HG03469 (cell line): ENCODE data around the gene MADCAM1.
A peak's percentile ranks its signal among the peaks of the same experiment; 100 is the strongest.

Experiments used
- ATAC-seq: cut with Tn5 transposase; IDR thresholded peaks from one replicate; pipeline ENCODE4 v1.9.1; 2021; ENCODE audit warnings: mild to moderate bottlenecking, moderate library complexity, moderate number of reproducible peaks; ENCODE audit not compliant: unreplicated experiment

The MADCAM1 gene

GRCh38 chr19:531009-531752 is 34.9 kb downstream of the MADCAM1 start:
- peak; percentile 34 for ATAC-seq

DNA sequence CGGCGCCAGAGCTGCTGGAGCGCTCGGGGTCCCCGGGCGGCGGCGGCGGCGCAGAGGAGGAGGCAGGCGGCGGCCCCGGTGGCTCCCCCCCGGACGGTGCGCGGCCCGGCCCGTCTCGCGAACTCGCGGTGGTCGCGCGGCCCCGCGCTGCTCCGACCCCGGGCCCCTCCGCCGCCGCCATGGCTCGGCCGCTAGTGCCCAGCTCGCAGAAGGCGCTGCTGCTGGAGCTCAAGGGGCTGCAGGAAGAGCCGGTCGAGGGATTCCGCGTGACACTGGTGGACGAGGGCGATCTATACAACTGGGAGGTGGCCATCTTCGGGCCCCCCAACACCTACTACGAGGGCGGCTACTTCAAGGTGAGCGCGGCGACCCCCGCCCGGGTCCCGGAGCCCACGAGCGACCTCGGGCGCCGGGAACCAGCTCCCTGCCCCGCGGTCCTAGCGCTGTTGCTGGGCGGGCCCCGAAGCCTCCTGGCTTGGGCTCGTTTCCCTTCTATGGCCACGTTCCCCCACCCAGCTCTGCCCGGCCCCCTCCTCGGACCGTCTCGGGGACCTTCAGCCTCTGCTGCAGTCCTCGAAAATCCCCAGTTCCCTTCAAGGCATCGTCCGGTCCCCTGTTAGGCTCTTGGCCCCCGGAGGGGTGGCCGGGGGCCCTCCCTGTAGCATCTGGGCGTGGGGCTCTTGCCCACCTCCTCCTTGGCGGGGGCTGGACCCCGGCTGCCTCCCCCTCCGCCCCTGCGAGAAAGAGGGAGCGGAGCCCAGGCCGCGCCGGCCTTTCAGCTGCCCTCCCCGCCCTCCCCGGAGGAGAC is 35.7 kb downstream of the MADCAM1 start, which contains the start of gene CDC34:
Gene CDC34, plus strand, starts transcription at position 8 of the 808 bp plus-strand sequence. Its CDS starts 172 bp downstream, at position 180.
- peak; percentile 18 for ATAC-seq

- ATAC-seq, result no peak
Observed at GRCh38 chr19:532561-533363, 36.5 kb downstream of the MADCAM1 start.

- ATAC-seq, result no peak
Observed at GRCh38 chr19:533364-534058, 37.2 kb downstream of the MADCAM1 start.

DNA sequence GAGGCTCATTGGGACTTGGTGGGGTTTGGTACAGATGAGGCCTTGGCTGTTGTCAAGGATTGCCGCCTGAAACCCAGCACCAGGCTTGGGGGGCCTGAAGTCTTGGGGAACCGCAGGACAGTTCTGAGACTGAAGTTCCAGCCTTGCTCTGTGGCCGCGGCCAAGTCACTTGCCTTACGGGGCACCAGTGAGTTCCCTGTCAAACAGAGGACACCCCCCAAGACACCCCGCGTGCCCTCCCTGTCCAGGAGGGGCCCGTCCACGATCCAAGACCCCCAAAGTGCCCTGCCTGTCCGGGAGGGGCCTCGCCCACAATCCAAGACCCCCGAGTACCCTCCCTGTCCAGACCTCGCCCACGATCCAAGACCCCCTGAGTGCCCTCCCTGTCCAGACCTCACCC is 37.8 kb downstream of the MADCAM1 start:
- no peak for ATAC-seq

GRCh38 chr19:535017-535835 is 38.9 kb downstream of the MADCAM1 start:
- no peak for ATAC-seq

GRCh38 chr19:536031-536880 is 40.0 kb downstream of the MADCAM1 start:
- ATAC-seq, result no peak

- no peak for ATAC-seq
Observed at GRCh38 chr19:536881-537404, 40.7 kb downstream of the MADCAM1 start.

- ATAC-seq, result no peak
Observed at GRCh38 chr19:538641-539428, 42.5 kb downstream of the MADCAM1 start.

- no peak for ATAC-seq
Observed at GRCh38 chr19:539429-540030, 43.2 kb downstream of the MADCAM1 start.

GRCh38 chr19:540867-541637 is 44.8 kb downstream of the MADCAM1 start:
- no peak for ATAC-seq

DNA sequence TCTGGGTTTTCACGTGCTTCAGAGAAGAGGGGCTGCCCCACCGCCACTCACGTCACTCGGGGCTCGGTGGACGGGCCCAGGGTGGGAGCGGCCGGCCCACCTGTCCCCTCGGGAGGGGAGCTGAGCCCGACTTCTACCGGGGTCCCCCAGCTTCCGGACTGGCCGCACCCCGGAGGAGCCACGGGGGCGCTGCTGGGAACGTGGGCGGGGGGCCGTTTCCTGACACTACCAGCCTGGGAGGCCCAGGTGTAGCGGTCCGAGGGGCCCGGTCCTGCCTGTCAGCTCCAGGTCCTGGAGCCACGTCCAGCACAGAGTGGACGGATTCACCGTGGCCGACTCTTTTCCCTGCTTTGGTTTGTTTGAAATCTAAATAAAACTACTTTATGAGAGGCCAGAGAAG is 45.4 kb downstream of the MADCAM1 start:
- no peak for ATAC-seq

- no peak for ATAC-seq
Observed at GRCh38 chr19:542173-542866, 46.0 kb downstream of the MADCAM1 start.

DNA sequence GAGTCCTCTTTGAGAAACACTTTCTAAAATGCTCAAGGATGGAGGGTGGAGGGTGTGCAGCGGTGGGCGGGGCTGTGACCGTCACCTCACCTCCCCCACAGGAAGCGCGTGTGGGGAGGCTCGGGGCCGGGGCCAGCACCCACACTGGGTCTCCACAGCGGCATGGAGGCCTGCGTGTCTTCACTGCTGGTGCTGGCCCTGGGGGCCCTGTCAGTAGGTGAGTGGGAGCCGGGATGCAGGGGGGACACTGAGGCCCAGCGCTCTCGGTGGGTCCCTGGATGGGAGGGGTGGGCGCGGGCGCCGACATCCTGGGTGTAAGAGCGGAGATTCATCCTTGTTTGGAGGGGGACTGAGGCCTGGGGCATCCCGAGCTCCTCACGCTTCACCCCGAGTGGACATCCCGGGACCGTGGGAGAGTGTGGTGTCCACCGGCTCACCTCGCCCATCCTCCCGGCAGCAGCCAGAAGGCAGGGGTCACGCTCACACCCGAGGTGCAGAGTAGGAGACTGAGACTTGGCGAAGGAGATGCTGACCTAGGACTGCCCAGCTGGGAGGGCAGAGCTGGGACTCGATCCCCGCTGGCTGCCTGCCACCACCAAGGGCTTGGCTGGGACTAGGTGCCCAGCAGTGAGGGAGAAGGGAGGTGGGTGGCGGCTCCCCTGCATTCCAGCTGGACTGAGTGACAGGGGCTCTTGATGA is 47.8 kb downstream of the MADCAM1 start, which contains the start of gene GZMM:
Gene GZMM, plus strand, starts transcription at position 144 of the 699 bp plus-strand sequence. Its CDS starts 19 bp downstream, at position 163.
- no peak for ATAC-seq

DNA sequence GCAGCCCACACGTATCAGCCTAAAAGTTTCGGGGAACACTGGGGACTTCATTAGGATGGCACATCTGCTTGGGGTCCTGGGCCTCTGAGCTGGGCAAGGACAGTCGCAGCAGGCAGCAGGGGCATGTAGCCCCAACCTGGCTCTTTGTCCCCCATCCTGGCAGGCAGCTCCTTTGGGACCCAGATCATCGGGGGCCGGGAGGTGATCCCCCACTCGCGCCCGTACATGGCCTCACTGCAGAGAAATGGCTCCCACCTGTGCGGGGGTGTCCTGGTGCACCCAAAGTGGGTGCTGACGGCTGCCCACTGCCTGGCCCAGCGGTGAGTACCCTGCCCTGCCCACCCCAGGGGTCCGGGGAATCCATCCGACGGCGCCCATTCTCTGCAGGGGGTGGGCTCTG is 50.8 kb downstream of the MADCAM1 start:
- ATAC-seq, result no peak
